Measurements from ENCODE around the gene PLCL1.

The PLCL1 gene

DNA sequence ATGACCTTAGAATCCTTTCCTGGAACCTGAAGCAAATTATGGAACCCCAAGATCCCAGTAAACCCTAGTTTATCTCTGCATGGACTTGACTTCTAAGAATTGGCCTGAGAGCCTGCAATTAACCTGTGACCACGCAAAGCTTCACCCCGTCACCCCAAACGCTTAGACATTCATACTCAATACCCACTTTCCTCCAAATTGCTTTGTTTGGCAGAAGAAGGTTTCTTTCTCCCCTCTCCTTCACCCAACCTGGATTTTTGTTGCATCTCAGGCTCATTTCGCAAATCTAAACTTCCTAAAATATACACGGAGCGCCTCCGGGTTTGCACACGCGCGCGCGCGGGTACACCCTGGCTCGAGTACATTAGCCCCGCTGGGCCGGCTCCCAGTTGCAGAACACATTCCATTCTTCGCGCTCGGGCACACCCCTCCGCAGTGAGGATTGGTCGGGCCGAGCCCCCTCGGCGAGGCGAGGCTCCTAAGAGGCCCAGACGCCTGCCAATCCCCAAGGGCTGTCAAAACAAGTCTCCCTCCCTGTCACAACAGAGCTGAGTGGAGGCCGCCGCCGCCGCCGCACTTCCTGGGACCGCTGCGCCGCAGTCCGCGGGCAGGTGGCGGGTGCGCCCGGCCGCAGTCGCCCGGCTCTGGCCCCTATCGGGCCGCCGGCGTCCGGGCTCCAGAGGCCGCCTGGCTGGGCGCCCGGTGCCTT, at the start of gene PLCL1:
Gene PLCL1, plus strand, starts transcription at position 545 of the 709 bp plus-strand sequence.
- DNase-seq, result peak; percentile 76

DNA sequence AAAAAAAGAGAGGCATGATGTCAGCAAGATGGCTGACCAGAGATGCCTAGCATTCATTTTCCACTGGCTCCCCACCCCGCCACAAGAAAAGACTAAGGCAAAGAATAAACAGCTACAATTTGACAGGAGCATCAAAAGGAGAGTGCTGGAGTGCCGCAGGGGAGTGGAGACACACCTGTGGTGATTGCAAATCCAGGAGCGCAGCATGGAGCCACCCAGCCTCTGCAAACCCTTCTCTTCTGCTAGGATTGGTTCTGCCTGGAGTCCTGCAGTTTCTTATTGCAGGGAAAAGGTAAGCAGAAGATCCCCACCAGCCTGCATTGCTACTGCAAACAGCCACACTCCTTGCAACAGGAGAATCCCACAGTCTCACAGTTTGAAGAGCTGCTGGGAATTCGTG, 45.4 kb upstream of the PLCL1 start:
- DNase-seq, result no peak

DNA sequence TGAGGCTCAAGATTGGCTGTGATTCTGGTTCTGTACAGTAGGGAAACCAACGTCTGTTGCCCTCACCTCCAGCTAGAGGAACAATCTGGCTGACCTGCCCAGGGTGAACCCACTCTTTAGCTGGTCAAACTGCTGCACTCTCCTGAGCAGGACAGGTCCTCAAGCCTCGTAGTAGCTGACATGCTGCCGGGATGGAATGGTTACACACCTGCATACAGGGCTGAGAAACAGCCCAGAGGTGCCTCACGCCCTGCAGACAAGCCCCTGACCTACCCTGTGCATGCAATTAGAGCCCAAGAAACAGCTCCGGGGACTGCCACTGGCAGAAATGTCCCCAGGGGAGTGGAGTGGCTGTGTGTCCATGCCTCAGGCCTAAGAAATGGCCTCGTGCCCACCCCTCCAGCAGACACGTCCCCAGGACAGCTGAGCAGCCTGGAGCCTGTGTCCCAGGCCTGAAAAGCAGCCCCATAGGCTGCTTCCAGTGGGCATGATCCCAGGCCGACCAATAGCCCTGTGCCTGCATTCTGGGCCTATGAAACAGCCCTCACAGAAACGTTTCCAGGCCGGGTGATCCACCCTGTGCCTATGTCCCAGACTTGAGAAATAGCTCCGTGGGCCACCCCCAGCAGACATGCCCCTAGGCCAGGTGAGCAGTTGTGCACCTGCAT, 44.6 kb upstream of the PLCL1 start:
- DNase-seq, result no peak

DNA sequence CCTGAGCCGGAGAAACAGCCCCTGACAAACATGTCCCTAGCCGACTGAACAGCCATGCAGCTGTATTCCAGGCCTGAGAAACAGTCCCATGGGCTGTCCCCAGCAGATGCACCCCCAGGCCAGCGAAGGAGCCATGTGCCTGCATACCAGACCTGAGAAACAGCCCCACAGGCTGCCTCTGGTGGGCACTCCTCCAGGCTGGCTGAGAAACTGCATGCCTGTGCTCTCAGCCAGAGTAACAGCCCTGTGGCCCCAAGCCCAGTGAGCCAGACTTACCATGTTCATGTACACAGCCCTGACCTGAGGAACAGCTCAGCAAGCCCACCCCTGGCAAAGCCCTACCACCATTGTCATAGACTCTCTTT, 44.1 kb upstream of the PLCL1 start:
- DNase-seq, result no peak

DNA sequence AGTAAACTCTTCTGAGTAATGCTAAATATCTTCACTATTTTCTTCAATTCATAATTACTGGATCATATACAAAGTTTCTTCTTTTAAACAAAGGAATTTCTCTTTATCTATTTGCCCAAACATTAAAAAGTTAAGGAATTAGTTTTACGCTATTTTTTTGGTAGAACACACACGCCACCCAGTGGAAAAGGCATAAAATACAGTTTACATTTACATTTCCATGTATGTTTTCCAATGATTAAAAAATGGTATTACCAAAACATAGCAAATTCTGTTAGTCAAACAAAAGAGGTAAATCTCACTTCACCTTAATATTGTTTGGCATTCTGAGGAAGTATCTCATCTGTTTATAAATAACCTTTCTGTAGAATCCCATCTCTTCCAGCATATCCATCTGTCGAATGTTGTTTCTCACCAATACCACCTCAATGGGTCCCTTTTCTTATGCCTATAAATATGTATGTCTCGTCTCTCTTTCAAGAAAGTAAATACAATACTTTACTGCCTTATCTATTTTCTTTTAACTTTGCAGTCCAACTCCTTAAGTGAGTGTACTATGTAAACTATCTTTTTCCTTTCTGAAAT, 26.5 kb upstream of the PLCL1 start:
- DNase-seq, result no peak

DNA sequence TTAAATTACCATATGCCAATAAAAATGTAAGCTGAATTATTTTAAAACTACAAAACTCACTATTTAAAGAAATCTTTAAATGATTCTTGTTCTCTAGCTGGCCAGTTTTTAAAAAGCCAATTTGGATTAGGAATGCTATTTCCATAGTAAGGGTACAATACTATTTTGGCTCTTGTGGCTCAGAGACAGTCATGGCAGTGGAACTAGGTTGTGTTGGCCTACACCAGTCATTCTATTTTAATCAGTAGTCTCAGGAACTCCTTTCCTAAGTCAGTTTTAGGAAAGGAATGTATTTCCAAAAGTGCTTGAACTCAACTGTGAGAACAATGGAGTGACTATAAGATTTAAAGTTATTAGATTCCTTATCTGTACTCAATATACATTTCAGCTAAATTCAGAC, 25.1 kb upstream of the PLCL1 start:
- no peak for DNase-seq

DNA sequence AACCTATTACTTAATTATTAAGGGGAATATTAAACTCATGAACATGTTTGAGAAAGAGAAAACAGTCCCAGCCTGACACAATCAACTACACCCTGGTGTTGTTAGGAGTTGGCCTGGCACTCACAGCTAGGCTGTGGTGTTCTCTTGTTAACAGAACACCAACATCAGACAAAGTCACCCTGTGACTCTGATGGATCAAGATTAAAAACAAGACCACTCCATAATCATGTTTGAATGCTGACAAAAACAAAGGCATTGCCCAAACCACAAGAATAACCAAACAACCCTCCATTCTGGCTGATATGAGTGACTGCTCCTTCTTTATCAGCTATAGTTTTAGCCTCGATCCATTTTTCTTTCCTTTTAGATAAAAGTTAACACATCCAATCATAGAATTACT, 22.3 kb upstream of the PLCL1 start:
- no peak for DNase-seq

DNA sequence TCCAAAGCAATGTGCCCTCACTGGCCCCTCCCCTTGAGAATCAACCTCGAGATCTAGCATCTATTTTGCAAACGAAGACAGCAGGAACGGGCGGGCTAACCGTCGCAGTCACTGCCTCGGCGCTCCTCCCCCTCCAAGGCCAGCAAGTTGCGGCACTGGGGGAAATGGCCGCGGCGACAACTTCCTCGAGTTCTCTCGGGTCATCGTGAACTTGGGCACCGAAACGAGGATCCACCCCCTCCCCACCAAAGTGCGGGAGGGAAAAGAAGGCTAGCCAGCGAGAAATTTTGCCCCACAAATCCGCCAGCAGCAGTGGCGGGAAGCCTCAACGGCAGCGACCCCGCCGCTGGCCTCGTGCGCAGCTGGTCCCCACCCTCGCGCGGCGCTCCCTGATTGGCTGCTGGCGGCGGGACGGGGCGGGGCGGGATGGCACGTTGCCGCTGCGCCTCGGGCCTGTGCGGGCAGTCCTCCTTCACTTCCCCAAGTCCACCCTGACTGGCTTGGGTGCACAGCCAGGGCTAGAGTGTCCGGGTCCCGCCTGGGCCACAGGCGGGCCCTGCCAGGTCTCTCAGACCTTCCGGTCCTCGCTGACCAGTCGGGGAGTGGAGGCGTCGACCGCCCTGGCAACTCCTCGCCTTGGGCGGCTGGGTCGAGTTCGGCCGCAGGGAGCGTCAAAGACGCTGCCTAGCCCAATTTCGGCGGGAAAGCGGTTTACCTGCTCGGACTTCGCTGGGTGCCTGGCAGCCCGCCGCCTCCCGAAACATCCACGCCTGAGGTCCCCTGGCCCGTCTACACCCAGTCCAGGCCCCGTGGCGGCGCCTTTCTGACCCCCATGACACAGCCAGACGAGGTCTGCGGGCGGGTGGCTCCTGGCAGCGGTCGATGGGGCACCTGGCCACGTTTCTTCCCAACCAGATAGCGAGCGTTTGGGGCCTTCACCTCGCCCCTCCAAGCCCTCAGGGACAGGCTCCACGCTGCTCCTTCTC, 19.1 kb upstream of the PLCL1 start, which contains the start of gene BOLL:
Gene BOLL, minus strand, starts transcription at position 364 of the 986 bp plus-strand sequence. CDS start 3,469 bp downstream, outside the sequence.
- no peak for DNase-seq

DNA sequence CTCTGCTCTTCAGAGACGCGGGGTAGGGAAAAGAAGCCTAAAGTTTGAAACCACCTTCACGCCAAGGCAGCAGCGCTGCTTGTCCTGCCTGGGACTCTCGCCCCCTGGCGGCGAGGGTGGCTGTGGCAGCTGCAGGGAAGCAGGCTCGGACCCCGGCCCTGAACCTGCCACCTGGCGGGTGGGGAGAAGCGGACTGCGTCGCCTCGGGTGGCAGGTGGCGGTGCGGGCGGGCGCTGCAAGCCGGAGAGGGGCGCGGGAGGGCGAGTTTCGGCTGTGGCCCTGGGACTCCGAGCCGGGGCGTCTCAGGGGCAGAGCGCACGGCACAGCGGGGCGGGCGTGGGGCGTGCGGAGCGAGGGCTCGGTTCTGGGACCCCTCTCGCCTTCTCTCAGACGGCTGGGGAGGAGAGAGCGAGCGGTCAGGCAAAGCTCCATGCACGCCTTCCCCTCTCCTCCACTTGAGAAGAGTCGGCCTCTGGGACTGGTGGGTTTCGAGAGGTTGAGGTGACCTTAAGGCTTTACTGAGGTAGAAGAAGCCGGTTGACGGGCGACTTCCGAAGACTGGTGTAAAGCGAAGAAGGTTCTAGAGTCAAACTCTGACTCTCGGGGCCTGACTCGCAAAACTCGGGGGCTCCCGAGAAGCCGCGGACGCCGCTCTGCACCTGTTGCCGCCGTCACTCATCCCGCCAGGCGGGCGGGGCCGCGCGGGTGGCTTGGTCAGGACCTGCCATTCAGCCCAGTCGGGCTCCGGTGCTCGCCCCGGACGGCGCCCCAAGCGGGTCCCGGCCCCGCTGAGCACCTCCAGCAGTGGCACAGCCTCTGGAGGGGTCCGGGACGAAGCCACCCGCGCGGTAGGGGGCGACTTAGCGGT, 18.1 kb upstream of the PLCL1 start:
- no peak for DNase-seq

DNA sequence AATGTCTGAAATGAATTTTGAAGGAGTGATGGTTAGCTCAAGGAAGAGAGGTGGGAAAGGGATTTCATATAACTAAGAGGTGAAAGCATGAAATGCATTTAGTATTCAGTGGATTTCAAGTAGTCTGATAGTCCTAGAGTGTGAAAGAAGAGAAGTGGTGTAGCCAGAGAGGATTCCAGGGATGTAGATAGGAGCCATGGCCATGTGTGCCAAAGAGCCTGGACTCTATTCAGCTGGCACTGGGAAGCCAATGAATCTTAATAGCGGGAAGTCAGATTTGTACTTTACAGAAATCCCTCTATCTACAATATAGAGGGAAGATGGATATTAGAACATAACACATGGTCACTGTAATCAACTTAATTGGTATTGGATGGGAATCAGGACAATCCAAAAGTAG, 10.9 kb upstream of the PLCL1 start:
- DNase-seq, result no peak

DNA sequence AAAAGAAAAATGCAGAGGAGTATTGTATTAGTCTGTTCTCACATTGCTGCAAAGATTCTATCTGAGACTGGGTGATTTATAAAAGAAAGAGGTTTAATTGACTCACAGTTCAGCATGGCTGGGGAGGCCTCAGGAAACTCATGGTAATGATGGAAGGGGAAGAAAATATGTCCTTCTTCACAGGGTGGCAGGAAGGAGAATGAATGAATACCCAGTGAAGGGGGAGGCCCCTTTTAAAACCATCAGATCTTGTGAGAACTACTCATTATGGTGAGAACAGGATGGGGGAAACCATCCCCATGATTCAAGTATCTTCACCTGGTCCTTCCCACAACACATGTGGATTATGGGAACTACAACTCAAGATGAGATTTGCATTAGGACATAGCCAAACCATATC, 9.1 kb upstream of the PLCL1 start:
- DNase-seq, result no peak

DNA sequence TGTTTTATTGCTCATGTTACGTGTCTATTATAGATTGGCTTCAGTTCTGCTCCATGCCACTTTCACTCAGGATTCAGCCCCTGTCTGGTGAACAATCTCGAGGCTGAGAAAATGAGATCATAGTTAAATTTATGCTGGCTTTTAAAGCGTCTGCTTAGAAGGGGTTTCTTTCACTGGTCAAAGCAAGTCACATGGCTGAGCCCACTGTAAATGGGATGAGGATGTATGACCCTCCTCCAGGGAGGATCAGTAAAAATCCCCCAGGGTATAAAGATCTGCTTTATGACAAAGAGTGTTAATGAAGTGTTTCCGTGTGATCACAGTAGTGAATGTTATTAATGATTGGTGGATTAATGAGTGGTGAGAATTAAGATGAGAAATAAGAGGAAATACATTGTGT, 6.2 kb upstream of the PLCL1 start:
- no peak for DNase-seq

DNA sequence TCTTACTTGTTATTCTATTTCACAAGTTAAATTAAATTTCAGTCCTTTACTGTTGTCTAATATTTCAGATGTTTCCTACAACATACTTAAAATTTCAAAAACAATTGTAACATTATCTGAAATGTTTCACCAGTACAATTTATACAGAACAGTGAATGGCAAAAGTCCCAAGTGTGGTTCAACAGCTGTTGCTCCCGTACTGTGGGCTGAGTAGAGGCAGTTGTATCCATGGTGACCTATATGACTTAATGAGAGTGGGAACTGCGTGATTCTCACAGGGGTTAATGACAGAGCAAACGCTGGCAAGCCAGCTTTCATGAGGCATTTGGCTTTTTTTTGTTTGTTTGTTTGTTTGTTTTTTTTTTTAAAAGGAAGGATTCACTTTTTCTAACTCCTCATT, 5.3 kb upstream of the PLCL1 start:
- no peak for DNase-seq

DNA sequence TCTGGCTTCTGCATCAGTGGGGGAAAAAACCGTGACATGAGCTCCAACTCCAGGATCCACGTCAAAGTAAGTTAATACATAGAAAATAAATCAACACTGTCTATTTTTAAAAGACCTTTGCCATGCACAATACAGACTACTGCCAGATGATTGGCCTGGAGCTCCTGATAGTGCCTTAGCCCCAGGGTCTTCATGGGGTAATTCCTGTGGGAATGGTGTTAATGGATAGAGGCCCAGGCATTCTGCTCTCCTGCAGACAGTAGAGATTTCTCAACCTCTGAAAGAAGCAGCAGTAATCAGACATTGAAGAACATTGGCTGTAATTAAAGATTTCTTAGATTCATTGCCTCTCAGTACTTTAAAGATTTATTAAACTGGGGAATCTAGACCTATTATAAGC, 4.3 kb upstream of the PLCL1 start:
- DNase-seq, result no peak

DNA sequence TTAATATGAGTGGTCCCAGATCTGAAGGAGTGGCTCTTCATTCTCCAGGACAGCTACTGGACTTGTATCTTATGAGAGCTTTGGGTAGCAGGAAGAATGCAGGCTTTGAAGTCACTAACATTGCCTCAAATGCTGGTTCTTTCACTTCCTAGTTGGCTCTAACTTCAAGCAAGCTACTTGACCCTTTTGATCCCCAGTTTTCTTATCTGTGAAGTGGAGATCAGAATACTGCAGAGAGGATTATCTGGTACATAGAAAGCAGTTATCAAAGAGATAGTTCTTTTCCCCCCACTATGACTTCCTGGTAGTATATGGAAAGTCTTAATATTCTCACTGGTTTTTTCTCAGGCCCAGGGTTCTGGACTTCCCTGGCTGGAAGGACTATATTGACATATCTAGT, 3.4 kb upstream of the PLCL1 start:
- DNase-seq, result no peak

DNA sequence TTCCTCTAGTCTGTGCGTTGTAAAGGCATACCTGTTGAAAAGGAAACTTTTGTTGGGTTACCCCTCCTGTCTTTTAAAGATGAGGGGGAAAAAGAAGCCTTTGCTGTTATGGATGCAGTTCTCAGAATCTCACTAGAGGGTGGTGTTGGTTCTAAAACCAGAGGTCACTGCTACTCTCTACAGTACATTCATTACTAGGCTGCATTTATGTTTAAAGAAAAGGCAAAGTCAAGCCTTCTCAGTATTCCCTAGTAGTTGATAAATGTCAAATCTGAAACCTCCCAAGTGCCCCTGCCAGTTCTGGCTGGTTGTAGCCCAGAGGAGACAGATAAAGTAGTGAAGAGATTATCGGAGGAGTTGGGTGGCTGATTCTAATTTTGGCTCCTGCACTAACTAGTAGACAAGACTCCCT, 1.4 kb upstream of the PLCL1 start:
- no peak for DNase-seq

DNA sequence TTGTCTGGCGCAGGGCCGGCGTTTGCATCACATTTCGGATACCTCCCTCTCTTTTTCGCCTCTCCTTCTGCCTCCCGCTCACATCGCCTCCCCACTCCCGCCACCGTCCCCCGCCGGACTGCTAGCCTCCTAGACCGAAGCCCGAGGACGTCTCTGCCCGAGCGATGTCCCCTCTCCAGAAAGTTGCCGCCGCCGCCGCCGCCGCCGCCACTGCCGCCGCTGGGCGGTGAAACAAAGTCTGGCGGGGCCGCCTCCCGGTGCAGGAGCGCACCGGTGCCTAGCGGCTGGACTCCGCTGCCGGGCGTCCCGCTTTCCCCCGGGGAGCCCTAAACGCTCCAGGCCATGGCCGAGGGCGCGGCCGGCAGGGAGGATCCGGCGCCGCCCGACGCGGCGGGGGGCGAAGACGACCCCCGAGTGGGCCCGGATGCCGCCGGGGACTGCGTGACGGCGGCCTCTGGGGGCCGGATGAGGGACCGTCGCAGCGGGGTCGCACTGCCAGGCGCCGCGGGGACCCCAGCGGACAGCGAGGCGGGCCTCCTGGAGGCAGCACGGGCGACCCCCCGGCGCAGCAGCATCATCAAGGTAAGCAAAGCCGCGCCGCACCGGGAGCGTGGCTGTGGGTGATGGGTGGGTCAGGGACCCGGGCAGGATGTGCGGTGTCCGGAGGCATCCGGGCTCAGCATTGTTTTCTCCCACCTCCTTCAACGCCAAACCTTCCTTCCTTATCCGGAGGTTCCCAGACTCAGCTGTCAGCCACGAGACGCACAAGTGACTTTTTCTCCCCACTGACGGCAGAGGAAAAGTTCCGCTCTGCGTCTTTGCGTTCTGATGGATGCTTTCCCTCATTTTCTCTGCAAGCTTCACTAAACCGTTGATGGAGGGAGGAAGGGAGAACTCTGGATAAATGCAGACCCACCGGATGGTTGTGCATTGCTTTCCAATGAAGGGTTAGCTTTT, 643 bp downstream of the PLCL1 start:
- no peak for DNase-seq

DNA sequence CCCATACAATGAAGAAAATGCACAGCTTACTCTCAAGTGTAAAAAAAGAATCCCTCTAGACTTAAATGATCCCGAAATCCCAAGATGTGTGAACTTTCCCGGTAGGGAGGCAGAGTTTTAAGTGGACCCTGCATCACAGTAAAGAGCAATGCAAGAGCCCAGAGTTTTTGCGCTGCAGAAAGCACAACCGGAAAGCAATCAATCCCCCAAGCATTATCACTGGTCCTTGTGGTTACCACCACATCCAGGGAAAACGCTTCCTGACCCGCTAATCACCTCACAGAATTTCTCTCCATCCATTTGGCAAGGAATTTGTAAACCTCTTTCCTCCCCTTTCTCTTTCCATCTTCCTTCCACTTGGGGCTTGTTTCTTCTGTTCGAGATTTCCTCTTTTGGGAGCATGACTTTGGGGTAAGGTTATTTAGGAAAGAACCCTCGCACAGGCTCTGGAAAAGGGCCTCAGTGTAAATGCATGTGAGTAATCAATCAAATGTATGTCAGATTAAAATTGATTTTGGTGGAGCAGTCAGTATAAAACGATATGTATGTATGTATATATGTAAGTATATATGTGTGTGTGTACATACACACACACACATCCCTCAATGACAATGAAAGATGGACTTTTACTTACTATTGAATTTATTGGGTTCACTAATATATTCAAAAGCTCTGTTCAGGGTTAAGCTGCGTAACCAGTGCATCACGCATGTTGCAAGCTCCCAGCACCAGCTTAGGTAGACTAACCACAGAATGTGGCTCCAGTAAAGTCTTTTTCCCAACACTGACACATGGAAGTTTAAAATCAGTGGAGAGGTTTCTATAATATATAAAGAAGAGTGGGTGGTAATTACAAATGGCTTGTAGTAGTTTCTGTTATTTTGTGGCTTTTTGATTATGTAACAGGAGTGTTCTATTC, 1.6 kb downstream of the PLCL1 start:
- DNase-seq, result no peak

DNA sequence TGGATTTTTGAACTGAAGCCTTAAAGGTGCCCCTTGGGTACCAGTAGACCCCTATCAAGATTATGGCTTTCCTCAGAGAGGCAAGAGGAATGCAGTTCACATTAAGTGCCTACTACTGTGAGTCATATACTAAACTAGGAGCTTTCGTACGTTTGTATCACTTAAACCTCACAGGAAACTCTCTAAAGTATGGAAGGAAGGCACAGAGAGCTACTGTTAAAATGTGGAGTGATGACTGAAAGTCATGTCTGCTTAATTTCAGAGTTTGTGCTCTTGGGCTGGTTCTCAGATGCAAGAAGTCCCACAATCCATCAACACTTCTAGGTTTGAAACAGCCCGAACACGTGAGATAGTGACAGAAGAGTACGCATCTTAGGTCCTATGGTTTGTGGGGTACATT, 4.7 kb downstream of the PLCL1 start:
- DNase-seq, result no peak

DNA sequence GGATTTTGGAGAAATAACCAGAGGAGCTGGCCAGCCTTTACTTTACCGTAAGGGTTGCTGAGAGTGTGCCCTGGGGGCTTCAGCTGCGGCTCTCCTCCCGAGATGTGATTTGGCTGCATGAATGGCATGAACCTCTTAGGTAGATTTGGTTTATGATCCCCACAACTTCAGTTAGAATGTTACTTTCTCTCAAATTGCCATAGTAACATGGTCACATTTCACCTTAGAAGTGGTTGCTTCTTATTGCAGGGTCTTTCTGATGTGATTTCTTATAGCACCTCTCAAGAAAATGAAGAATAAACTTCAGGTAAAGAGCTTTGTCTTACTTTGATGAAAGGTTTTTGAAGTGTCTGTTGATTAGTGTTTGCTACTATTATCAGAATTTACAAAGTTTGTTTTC, 5.6 kb downstream of the PLCL1 start:
- DNase-seq, result no peak
